Right renal cortex interstitium (tissue), 3 donors: ENCODE results near the gene FOCAD. TPM values are rescaled to one million over a fixed set of nuclear protein-coding genes. Genes with fewer than 3 reads are reported as not detected.

Experiments used
- DNase-seq, 3 donors: peaks; one replicate each; pipeline ENCODE4 v3.0.0-alpha.2; 2013; ENCODE audit warnings: low read depth in 3 of 3, low spot score in 2 of 3
- polyA plus RNA-seq, 3 donors: library from polyadenylated mRNA; unstranded; fragments of 120-200 nt; gene quantifications; one replicate each; pipeline ENCODE4 v1.2.1, GENCODE V29; 2013; ENCODE audit not compliant: insufficient read length in 3 of 3

FOCAD gene
- polyA plus RNA-seq, 3 donors: 34.2 to 38.6 (median 34.5) TPM

DNA sequence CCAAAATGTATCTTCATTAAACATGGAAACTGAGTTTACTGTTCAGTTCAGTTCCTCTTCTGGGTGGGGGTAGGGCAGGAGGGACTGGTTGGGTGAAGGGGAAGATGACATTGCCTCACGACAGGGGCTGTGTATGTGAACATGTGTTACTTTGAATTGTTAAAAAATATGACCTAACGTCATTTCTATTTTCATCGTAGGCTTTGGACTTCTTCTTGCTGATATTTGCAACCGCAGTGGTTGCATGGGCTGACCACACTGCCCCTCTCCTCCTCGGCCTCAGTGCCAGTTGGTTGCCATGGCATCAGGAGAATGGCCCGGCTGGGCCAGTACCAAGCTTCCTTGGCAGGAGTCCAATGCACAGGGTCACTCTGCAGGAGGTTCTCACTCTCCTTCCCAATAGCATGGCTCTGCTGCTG is 305.9 kb downstream of the FOCAD start:
- no peak for DNase-seq

DNA sequence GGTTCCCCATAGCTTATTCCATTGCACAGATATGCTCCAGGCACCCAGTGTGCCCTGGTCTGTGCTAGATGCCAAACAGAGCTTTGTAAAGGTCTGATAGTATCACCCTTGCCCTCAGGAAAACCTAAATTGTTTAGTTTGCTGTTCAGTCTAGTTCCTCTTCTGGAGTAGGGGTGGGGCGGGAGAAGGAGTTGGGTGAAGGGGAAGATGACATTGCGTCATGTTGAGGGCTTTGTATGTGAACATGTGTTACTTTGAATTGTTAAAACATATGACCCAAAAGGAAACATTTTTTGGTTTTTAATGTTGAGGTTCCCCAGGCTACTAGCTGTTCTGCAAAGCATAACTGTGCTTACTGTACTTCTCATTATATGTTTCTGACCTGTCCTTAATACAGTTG is 306.8 kb downstream of the FOCAD start:
- no peak for DNase-seq

DNA sequence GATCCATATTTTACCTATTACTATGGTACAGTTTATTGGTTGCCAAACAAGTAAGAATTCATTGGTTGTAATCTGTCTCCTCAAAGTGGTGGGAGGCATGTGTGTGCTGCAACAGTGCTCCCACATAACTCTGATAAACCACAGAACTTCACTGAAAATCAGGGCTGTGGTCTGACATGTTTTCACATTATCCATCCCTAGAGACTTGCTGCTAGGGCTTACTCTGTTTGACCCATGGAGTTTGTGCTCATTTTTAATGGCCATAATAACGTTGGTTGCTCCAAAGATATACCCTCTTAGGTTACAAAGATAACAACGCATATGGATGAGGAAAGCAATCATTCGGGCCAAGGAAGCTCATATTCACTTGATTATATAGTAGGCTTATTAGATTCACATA is 310.4 kb downstream of the FOCAD start:
- DNase-seq: no peak

DNA sequence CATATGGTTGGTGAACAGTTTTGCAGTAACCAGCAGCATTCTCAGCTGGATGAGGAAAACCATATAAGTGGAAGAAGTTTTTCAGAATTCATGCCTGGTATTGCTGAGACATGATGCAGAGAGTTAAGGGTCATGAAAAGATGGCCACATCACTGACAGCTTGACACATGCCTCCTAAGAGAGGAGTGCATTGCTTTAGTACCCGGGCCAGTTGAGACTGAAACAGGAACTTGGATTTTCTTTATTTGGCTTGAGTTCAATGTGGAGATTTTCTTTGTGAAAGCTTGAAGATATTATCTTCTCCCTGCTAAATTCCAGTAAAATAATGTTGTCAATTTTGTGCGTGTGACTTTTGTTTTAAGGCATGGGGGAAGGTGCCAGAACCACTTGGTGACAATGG is 311.6 kb downstream of the FOCAD start:
- no peak for DNase-seq

DNA sequence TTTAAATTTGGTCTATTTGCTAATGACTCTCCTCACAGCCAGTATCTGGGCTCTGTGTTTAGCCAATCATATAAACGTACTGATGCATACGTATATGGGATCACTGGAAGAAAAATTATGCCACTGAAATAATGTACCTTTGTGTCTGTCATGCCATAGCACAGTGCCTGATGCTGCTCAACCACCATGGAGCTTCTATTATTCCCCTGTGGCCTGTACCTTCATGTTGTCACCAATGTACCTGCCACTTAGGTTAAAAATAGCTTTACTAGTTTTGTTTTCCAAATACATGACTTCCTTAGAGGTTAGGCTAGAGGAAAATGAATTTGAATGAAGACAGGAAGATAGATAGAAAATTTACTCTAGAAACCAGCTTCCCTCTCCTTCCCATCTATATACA is 312.8 kb downstream of the FOCAD start:
- DNase-seq: no peak

- DNase-seq: no peak
These were observed 313.5 kb downstream of the FOCAD start for GRCh38 chr9:20997503-20998076.

- no peak for DNase-seq
These were observed 317.5 kb downstream of the FOCAD start for GRCh38 chr9:21001581-21001980.

GRCh38 chr9:21002040-21002439 is 318.0 kb downstream of the FOCAD start:
- no peak for DNase-seq

DNA sequence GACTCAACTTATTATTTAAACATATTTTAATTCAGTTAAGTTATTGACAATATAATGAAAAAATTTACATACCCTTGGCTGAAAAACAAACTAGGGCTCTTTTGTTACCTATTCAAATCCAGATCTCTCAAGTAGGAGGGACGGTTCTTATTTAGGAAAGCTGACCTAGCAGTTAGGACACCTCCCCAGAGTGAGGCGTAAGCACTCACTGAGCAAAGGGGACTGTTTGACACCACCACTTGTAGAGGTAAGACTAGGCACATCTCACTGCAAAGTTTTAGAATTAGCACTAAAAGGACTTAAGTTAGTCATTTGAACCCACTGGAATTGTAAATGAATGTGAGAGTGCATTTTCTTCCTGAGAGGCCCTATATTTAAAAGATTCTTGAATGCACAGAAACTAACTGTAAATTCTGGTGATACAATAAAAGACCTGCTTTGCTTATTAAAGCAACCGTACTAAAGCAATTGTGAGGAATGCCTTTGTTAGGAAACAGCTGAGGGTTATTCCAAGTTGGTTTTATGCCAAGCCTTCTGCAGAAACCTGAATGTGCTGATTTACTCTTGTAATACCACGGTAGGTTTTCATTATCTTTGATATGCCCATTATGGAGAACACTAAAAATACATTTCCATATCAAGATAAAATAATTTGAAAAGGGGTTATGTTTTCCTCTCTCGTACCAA is 331.2 kb downstream of the FOCAD start:
- DNase-seq: no peak

- DNase-seq: no peak
These were observed 331.9 kb downstream of the FOCAD start for GRCh38 chr9:21015995-21016394.

GRCh38 chr9:21016701-21017491 is 332.8 kb downstream of the FOCAD start:
- DNase-seq: no peak

GRCh38 chr9:21018177-21018576 is 334.1 kb downstream of the FOCAD start:
- DNase-seq: no peak

- DNase-seq: no peak
These were observed 339.8 kb downstream of the FOCAD start for GRCh38 chr9:21023861-21024260.

DNA sequence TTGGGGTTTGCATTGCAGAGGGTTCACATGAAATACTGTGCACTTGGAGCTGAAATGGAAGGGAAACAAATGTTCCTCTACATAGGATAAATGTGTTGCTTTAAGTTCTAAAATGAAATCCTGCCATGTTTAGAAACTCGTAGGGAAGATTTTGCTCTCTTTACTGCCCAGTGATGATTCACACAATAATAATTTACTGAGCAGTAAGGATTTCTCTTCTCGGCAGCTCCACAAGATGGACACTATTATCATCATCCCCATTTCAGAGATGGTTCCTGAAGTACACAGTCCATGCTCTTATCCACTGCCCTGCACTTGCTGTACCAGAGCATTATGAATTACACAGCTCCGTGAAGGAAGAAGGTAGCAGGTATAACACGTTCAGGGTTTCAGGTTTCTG is 343.2 kb downstream of the FOCAD start:
- DNase-seq: no peak

- DNase-seq: no peak
These were observed 344.4 kb downstream of the FOCAD start for GRCh38 chr9:21028466-21028865.

- DNase-seq: no peak
These were observed 345.6 kb downstream of the FOCAD start for GRCh38 chr9:21029661-21030060.

DNA sequence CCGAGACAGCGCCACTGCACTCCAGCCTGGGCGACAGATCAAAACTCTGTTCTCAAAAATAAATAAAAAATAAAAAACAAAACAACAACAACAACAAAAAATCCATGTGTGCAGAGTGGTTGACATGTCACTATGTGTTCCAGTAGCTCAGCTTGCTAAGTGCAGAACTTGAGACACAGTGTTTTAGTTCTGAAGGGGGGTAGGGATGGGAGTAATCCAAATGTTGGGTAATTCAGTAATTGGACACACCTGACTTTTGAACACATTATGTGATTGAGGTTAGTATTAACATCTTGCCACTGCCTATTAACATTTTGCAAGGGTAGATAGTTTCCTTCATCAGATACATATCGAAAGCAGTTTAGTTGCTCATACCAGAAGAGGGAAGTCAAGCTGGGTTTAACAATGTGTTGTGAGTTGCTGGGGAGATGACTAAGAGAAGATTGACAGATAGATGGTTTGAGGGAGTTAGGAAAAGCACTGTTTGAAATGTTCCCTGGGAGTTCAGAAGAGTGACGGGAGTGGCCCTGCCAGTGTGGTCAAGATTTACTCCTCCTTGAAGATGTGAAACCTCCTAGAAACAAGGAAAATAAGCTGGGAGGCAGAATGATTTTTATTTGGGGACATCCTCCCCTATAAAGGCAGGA is 346.5 kb downstream of the FOCAD start:
- no peak for DNase-seq

DNA sequence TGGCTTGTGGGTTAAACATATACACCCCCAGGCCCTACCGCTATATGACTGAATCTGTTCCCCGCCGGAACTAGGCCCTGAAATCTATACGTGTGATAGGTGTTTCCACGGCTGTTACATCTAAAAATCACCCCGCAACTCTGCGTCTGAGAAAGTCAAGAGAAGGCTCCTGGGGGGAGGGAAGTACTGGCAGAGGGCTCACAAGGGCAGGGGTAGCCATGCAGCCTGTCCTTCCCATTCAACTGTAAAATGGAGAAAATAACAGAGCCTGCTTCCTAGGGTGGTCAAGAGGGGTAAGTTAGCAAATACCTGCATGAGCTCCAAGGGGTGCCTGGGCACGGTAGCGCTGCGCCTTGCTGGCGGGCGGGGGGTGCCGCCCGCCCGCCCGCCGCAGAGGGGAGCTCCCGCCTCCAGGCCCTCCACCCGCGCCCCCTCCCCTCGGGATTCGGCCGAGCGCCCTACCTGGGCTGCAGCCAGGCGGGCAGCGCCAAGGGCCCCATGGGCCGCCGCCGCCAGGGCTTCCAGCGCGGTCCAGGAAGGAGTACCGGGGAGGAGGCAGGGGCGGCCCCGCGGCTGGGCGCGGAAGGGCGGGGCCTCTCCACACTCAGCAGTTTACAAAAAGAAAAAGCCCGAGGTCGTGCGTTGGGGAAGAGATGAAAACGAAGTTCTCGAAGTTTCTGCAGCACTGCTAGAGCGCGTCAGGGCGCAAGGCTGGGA is 347.2 kb downstream of the FOCAD start, which contains the start of gene HACD4:
TSS of gene HACD4 (minus strand) at position 550 of the 717 bp plus-strand sequence. CDS start at position 500, 50 bp downstream.
- DNase-seq: peak in 2 of 3 donors; percentile 19 to 32

GRCh38 chr9:21031808-21032183 is 347.7 kb downstream of the FOCAD start:
- no peak for DNase-seq

DNA sequence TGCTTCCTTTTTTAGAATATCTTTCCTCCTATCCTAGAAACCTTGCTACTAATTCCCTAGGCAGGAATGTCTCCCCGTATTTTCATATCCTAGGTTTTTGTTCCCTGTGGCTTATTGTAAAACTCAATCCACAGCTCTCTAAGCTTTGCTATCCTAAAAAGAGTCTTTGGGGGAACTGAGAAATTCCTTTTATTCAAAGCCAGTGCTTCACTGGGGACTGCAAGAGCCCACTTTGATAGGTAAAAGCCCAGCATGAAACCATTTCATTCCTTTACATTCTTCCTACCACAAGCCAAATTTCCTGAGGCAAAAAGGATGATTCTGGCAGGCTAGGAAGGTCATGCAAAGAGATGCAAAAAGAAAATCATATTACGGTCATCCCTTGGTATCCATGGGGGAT is 353.2 kb downstream of the FOCAD start:
- DNase-seq: no peak

DNA sequence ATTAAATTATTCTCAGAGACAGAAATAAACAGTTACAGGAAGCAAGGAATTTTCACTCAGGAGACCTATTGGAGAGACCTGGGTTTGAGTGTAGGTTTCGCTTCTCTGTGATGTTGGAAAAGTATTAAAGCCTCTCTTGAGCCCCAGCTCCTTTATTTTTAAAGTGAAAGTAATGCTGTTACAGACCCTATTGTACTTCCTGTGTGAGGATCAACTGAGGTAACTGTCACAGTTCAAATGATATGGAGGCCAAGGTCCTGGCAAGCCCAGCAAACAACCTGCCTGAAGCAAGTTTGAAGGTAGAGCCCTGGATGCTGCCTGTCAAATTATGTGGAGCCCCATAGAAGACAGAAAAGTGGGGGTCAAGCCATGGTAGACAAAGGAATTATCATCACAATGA is 355.2 kb downstream of the FOCAD start:
- DNase-seq: no peak
